H1 (cell line): Measurements from ENCODE around the gene SIK3. TPM values are rescaled to one million over a fixed set of nuclear protein-coding genes. Genes with fewer than 3 reads are reported as not detected.

Experiments
- CTCF ChIA-PET: fragments of 300-600 bp; sonication (Branson Sonifier 250); formaldehyde crosslinking; loops from one replicate; lab custom pipeline; 2021; ENCODE audit not compliant: partially characterized antibody; lab: Charles Lee
- POLR2A ChIA-PET: fragments of 300-600 bp; sonication (Branson Sonifier 250); formaldehyde crosslinking; loops from one replicate; lab custom pipeline; 2021; ENCODE audit warnings: inconsistent platforms; ENCODE audit not compliant: partially characterized antibody; lab: Charles Lee
- DNase-seq, 2 experiments: peaks; one replicate each; pipeline versions ENCODE4 v3.0.0 to v3.0.0-alpha.2; 2010 to 2022; ENCODE audit warnings: low spot score in 2 of 2, low read depth in 1 of 2, mixed read lengths in 1 of 2
- FAIRE-seq: peaks from 2 replicates; lab custom pipeline; 2011; peaks lifted over from hg19 to GRCh38; lab: Jason Lieb, UNC
- H2AFZ ChIP-seq: 2 replicates; pipeline ENCODE4 v1.8.1; 2012; ENCODE audit warnings: low read length, inconsistent platforms
- H2AK5ac ChIP-seq: 2 replicates; pipeline ENCODE4 v1.6.1; 2013; ENCODE audit warnings: low read depth, low read length
- H2BK120ac ChIP-seq: replicated peaks from 2 replicates; pipeline ENCODE3; 2013; ENCODE audit warnings: low read depth, low read length, inconsistent platforms
- H2BK12ac ChIP-seq: 2 replicates; pipeline ENCODE4 v1.6.1; 2013; ENCODE audit warnings: low read depth, low read length
- H2BK15ac ChIP-seq: 2 replicates; pipeline ENCODE4 v1.6.1; 2013; ENCODE audit warnings: low read length
- H2BK20ac ChIP-seq: 2 replicates; pipeline ENCODE4 v1.6.1; 2013; ENCODE audit warnings: low read length
- H2BK5ac ChIP-seq: 2 replicates; pipeline ENCODE4 v1.6.1; 2013; ENCODE audit warnings: low read depth, low read length
- H3K14ac ChIP-seq: 2 replicates; pipeline ENCODE4 v1.6.1; 2013; ENCODE audit warnings: inconsistent platforms; ENCODE audit not compliant: insufficient read length
- H3K18ac ChIP-seq: 2 replicates; pipeline ENCODE4 v1.6.1; 2013; ENCODE audit warnings: low read length; ENCODE audit errors: extremely low read depth
- H3K23ac ChIP-seq: 2 replicates; pipeline ENCODE4 v1.6.1; 2013; ENCODE audit warnings: inconsistent platforms; ENCODE audit not compliant: insufficient read length
- H3K23me2 ChIP-seq: 2 replicates; pipeline ENCODE4 v1.6.1; 2013; ENCODE audit warnings: low read depth, low read length
- H3K27ac ChIP-seq: 2 replicates; pipeline ENCODE4 v1.6.1; 2011; ENCODE audit warnings: low read depth, low read length, inconsistent platforms
- H3K27me3 ChIP-seq, 4 experiments: replicated peaks in 1 of 4; 1 replicate in 1 of 4; 2 replicates in 3 of 4; pipeline versions ENCODE4 v1.6.1 to v1.8.1; 2011 to 2013; ENCODE audit warnings: low read length in 3 of 4, mild to moderate bottlenecking in 3 of 4, inconsistent platforms in 2 of 4, mixed read lengths in 2 of 4, moderate library complexity in 1 of 4; ENCODE audit not compliant: control insufficient read depth in 3 of 4, insufficient read depth in 3 of 4; ENCODE audit errors: extremely low read depth in 1 of 4
- H3K36me3 ChIP-seq, 4 experiments: 2 replicates each; pipeline versions ENCODE4 v1.6.1 to v1.8.1; 2011 to 2013; ENCODE audit warnings: mild to moderate bottlenecking in 4 of 4, low read length in 3 of 4, moderate library complexity in 2 of 4, control low read depth in 1 of 4, inconsistent platforms in 1 of 4; ENCODE audit not compliant: insufficient read depth in 4 of 4, control insufficient read depth in 2 of 4
- H3K4ac ChIP-seq: replicated peaks from 2 replicates; pipeline ENCODE3; 2013; ENCODE audit warnings: low read length, low read depth, mixed read lengths, inconsistent platforms; ENCODE audit not compliant: insufficient read length
- H3K4me1 ChIP-seq, 4 experiments: replicated peaks in 1 of 4; 1 replicate in 1 of 4; 2 replicates in 3 of 4; pipeline versions ENCODE4 v1.6.1 to v1.8.1; 2011 to 2013; ENCODE audit warnings: low read length in 3 of 4, inconsistent platforms in 2 of 4, mixed read lengths in 1 of 4; ENCODE audit not compliant: insufficient read depth in 4 of 4, control insufficient read depth in 3 of 4
- H3K4me2 ChIP-seq, 2 experiments: 2 replicates each; pipeline versions ENCODE4 v1.6.1 to v1.8.1; 2011 to 2013; ENCODE audit warnings: low read depth in 2 of 2, low read length in 2 of 2, control low read depth in 1 of 2, inconsistent platforms in 1 of 2, mild to moderate bottlenecking in 1 of 2; ENCODE audit not compliant: insufficient read depth in 1 of 2
- H3K4me3 ChIP-seq, 4 experiments: fragments of 200-600, 300-600 bp in 1 of 4; sonication (generic), shearing (Covaris generic), sonication (Bioruptor Twin) in 1 of 4; 2 replicates each; pipeline versions ENCODE4 v1.5.1 to v1.8.1; 2011 to 2016; ENCODE audit warnings: low read length in 4 of 4, low read depth in 3 of 4, control low read depth in 2 of 4, inconsistent platforms in 2 of 4, mild to moderate bottlenecking in 2 of 4, mixed read lengths in 1 of 4, moderate library complexity in 1 of 4; ENCODE audit not compliant: insufficient read depth in 2 of 4; ENCODE audit errors: extremely low read depth in 1 of 4
- H3K56ac ChIP-seq: replicated peaks from 2 replicates; pipeline ENCODE3; 2013; ENCODE audit warnings: low read depth, mild to moderate bottlenecking, mixed read lengths, low read length, inconsistent platforms; ENCODE audit not compliant: insufficient read length
- H3K79me1 ChIP-seq: 2 replicates; pipeline ENCODE4 v1.6.1; 2013; ENCODE audit warnings: low read depth, low read length, control low read depth
- H3K79me2 ChIP-seq, 2 experiments: 2 replicates each; pipeline versions ENCODE4 v1.6.1 to v1.8.1; 2012 to 2013; ENCODE audit warnings: low read length in 2 of 2, mild to moderate bottlenecking in 2 of 2, inconsistent platforms in 1 of 2; ENCODE audit not compliant: insufficient read depth in 2 of 2, control insufficient read depth in 1 of 2
- H3K9ac ChIP-seq, 4 experiments: replicated peaks in 1 of 4; 1 replicate in 1 of 4; 2 replicates in 3 of 4; pipeline versions ENCODE4 v1.6.1 to v1.8.1; 2011 to 2013; ENCODE audit warnings: low read depth in 3 of 4, low read length in 3 of 4, control low read depth in 2 of 4, mild to moderate bottlenecking in 2 of 4, moderate library complexity in 2 of 4, inconsistent platforms in 1 of 4; ENCODE audit errors: extremely low read depth in 1 of 4
- H3K9me3 ChIP-seq, 2 experiments: 2 replicates each; pipeline versions ENCODE4 v1.6.1 to v1.8.1; 2012 to 2013; ENCODE audit warnings: mild to moderate bottlenecking in 2 of 2, moderate library complexity in 2 of 2, control low read depth in 1 of 2, inconsistent platforms in 1 of 2, low read depth in 1 of 2, low read length in 1 of 2, mixed read lengths in 1 of 2; ENCODE audit not compliant: insufficient read depth in 2 of 2
- H4K20me1 ChIP-seq, 2 experiments: replicated peaks in 1 of 2; 2 replicates each; pipeline versions ENCODE3 to v1.8.1; 2011 to 2013; ENCODE audit warnings: inconsistent platforms in 2 of 2, low read length in 2 of 2, mild to moderate bottlenecking in 1 of 2; ENCODE audit not compliant: insufficient read depth in 2 of 2, control insufficient read depth in 1 of 2
- H4K5ac ChIP-seq: 2 replicates; pipeline ENCODE4 v1.6.1; 2013; ENCODE audit warnings: low read length, low read depth, mixed read lengths, inconsistent platforms; ENCODE audit not compliant: insufficient read length
- H4K8ac ChIP-seq: 2 replicates; pipeline ENCODE4 v1.8.0; 2013; ENCODE audit warnings: mild to moderate bottlenecking, moderate library complexity, low read length, inconsistent platforms; ENCODE audit not compliant: insufficient read depth; ENCODE audit errors: extremely low read depth
- H4K91ac ChIP-seq: replicated peaks from 2 replicates; pipeline ENCODE3; 2013; ENCODE audit warnings: low read length, mixed read lengths, inconsistent platforms; ENCODE audit not compliant: insufficient read length
- BRCA1 ChIP-seq: IDR thresholded peaks from 2 replicates; pipeline ENCODE4 v1.6.1; 2012; ENCODE audit warnings: low read depth, low read length, improper control_type of control experiment
- CHD1 ChIP-seq: IDR thresholded peaks from 2 replicates; pipeline ENCODE4 v1.6.1; 2012; ENCODE audit warnings: low read depth, low read length, improper control_type of control experiment
- CTBP2 ChIP-seq: IDR thresholded peaks from 2 replicates; pipeline ENCODE4 v1.7.0; 2011; ENCODE audit warnings: borderline replicate concordance, mild to moderate bottlenecking, moderate library complexity, mixed read lengths, low read length; ENCODE audit not compliant: insufficient read depth, insufficient read length
- EGR1 ChIP-seq: IDR thresholded peaks from 2 replicates; pipeline ENCODE4 v1.6.1; 2011; ENCODE audit warnings: low read depth, low read length, borderline replicate concordance
- JUN ChIP-seq: IDR thresholded peaks from 2 replicates; pipeline ENCODE4 v1.6.1; 2011; ENCODE audit warnings: low read depth, mild to moderate bottlenecking, improper control_type of control experiment, low read length
- NRF1 ChIP-seq: IDR thresholded peaks from 2 replicates; pipeline ENCODE4 v1.6.1; 2011; ENCODE audit warnings: mild to moderate bottlenecking, low read depth, low read length, improper control_type of control experiment
- PHF8 ChIP-seq: fragments of 200-600 bp; sonication (generic); conservative IDR thresholded peaks from 2 replicates; pipeline ENCODE4 v1.7.1; 2012; ENCODE audit warnings: low read depth, mild to moderate bottlenecking, inconsistent platforms, low read length, moderate library complexity
- WGBS, 2 experiments: shearing (Covaris generic) in 1 of 2; methylation state at CpG; one replicate each; pipeline versions ENCODE4 v1.1.6 to v1.1.7; 2013 to 2015; ENCODE audit warnings: low lambda C conversion rate in 2 of 2, mixed read lengths in 2 of 2, inconsistent platforms in 1 of 2, low coverage in 1 of 2, missing lambda C conversion rate in 1 of 2; ENCODE audit not compliant: insufficient replicate concordance in 2 of 2, insufficient coverage in 1 of 2, insufficient read length in 1 of 2; ENCODE audit errors: extremely low coverage in 1 of 2, missing lambda C conversion rate in 1 of 2; 5-methylcytosine and 5-hydroxymethylcytosine counted together
- polyA plus RNA-seq, 7 experiments: library from polyadenylated mRNA; depleted of rRNA in 3 of 7; stranded (reverse) in 5 of 7; unstranded in 2 of 7; fragments of >200 nt in 5 of 7; fragments of 200-250 nt in 2 of 7; gene quantifications; 1 replicate in 5 of 7; 2 replicates in 1 of 7; 4 replicates in 1 of 7; pipeline versions ENCODE4 v1.2.1 to v1.2.3, GENCODE V29; 2011 to 2013; ENCODE audit warnings: missing spikeins in 2 of 7, mixed read lengths in 2 of 7
- total RNA-seq: library from RNA; stranded (reverse); fragmentation: NEBNext Ultra II Directional; extraction: Animal tissue kit (Norgen Biotek cat#: 25700); gene quantifications from 2 replicates; pipeline ENCODE4 v1.2.1, GENCODE V29; 2021

SIK3 gene
- total and polyA plus RNA-seq, 2 of the 8 experiments (the other 6 are each of a cell fraction or from before 2014, with no cell fraction given): 19.9 to 32.1 TPM

- H3K27me3 ChIP-seq: no peaks in the 10 kb centered on the region
- H3K14ac ChIP-seq: no peak overlapping the region
- FAIRE-seq: no peak
- no peak overlapping the region for H4K5ac ChIP-seq
- H2BK12ac ChIP-seq: no peak overlapping the region
- H4K91ac ChIP-seq: no peak overlapping the region
- H2BK15ac ChIP-seq: no peak overlapping the region
- peaks cover 4% of the 10 kb centered on the region for H3K79me1 ChIP-seq
- H3K27ac ChIP-seq: no peak overlapping the region
- no peak overlapping the region for H2BK20ac ChIP-seq
- ChIA-PET CTCF (interaction anchor here (1.0 kb wide), 1 partner anchor 8 kb away, joined by 3 read pairs; no protein-coding TSS in a partner anchor), POLR2A (no interaction called here)
- H3K79me2 ChIP-seq: peaks cover 2 to 22% of the 10 kb centered on the region in 2 experiments; a peak in 3 of 4 replicates
- H3K23me2 ChIP-seq: no peaks in the 10 kb centered on the region; the same call in 1 of the 2 replicates
- no peak overlapping the region for H2BK5ac ChIP-seq
- peaks cover 5 to 12% (median 7%) of the 10 kb centered on the region in 4 experiments; a peak in 6 of 7 replicates for H3K4me1 ChIP-seq
- no peak overlapping the region for H3K18ac ChIP-seq
- no peaks in the 10 kb centered on the region for H3K9me3 ChIP-seq
- DNase-seq: no peak
- H2BK120ac ChIP-seq: no peak overlapping the region
- no peak overlapping the region for H3K23ac ChIP-seq
- 90 to 100% methylated on average over 1 to 3 of the region's 3 CpGs for WGBS, 2 experiments
- H3K4ac ChIP-seq: no peak overlapping the region
- H3K4me2 ChIP-seq: no peak overlapping the region
- H4K8ac ChIP-seq: no peak overlapping the region
- no peak overlapping the region for H3K9ac ChIP-seq
- peaks cover 6 to 8% of the 10 kb centered on the region in 2 experiments for H4K20me1 ChIP-seq
- no peaks in the 10 kb centered on the region for H3K36me3 ChIP-seq
- H2AK5ac ChIP-seq: no peak overlapping the region
- H2AFZ ChIP-seq: no peak overlapping the region
- H3K4me3 ChIP-seq: no peak overlapping the region
- no peak overlapping the region for H3K56ac ChIP-seq
- TF ChIP-seq EGR1: no peak
- TF ChIP-seq BRCA1: no peak
- no peak for TF ChIP-seq JUN
- TF ChIP-seq NRF1: no peak
- no peak for TF ChIP-seq PHF8
- no peak for TF ChIP-seq CTBP2
- no peak for TF ChIP-seq CHD1
These were observed 2.3 kb upstream of the SIK3 start for GRCh38 chr11:117100556-117100955.
